Trophoblast cell (in vitro differentiated cells and primary cell): ENCODE data around the gene URI1.
"Not testable (repeated sequence)": the region's sequence is repeated elsewhere in the genome, so short reads cannot be mapped to it uniquely, and the experiment has no call there.

Experiments used
- DNase-seq, 2 donors: peaks; one replicate each; pipeline ENCODE4 v3.0.0-alpha.2; 2016
- H2AFZ ChIP-seq: 2 replicates; pipeline ENCODE4 v1.6.1; 2013; ENCODE audit warnings: low read length, moderate library complexity, mild to moderate bottlenecking; ENCODE audit not compliant: insufficient read depth, poor library complexity
- H2AK5ac ChIP-seq: 2 replicates; pipeline ENCODE4 v1.6.1; 2013; ENCODE audit warnings: mild to moderate bottlenecking, low read length
- H2BK120ac ChIP-seq: 2 replicates; pipeline ENCODE4 v1.6.1; 2013; ENCODE audit warnings: low read length, mild to moderate bottlenecking, moderate library complexity; ENCODE audit not compliant: insufficient read depth, poor library complexity
- H2BK12ac ChIP-seq: 2 replicates; pipeline ENCODE4 v1.6.1; 2013; ENCODE audit warnings: mild to moderate bottlenecking, low read length, moderate library complexity
- H2BK5ac ChIP-seq: 2 replicates; pipeline ENCODE4 v1.6.1; 2013; ENCODE audit warnings: low read length, low read depth, moderate library complexity, mild to moderate bottlenecking; ENCODE audit not compliant: poor library complexity
- H3K14ac ChIP-seq: 2 replicates; pipeline ENCODE4 v1.6.1; 2013; ENCODE audit warnings: mild to moderate bottlenecking, low read length
- H3K18ac ChIP-seq: 2 replicates; pipeline ENCODE4 v1.6.1; 2013; ENCODE audit warnings: mild to moderate bottlenecking, low read length
- H3K23ac ChIP-seq: 2 replicates; pipeline ENCODE4 v1.6.1; 2013; ENCODE audit warnings: low read length
- H3K27ac ChIP-seq: 2 replicates; pipeline ENCODE4 v1.5.1; 2013; ENCODE audit warnings: low read depth, mild to moderate bottlenecking, inconsistent platforms, low read length, moderate library complexity
- H3K27me3 ChIP-seq: 2 replicates; pipeline ENCODE4 v1.6.1; 2013; ENCODE audit warnings: inconsistent platforms, mild to moderate bottlenecking, low read length, moderate library complexity; ENCODE audit not compliant: insufficient read depth
- H3K36me3 ChIP-seq, 2 experiments: 1 replicate in 1 of 2; 2 replicates in 1 of 2; pipeline ENCODE4 v1.6.1; 2013; ENCODE audit warnings: low read length in 2 of 2, mild to moderate bottlenecking in 2 of 2, moderate library complexity in 1 of 2; ENCODE audit not compliant: insufficient read depth in 2 of 2, control insufficient read depth in 1 of 2
- H3K4ac ChIP-seq: 2 replicates; pipeline ENCODE4 v1.6.1; 2013; ENCODE audit warnings: low read depth, mild to moderate bottlenecking, low read length, moderate library complexity
- H3K4me1 ChIP-seq, 2 experiments: 1 replicate in 1 of 2; 2 replicates in 1 of 2; pipeline ENCODE4 v1.6.1; 2013; ENCODE audit warnings: low read length in 2 of 2, mild to moderate bottlenecking in 2 of 2, moderate library complexity in 1 of 2; ENCODE audit not compliant: insufficient read depth in 2 of 2, control insufficient read depth in 1 of 2
- H3K4me2 ChIP-seq: 2 replicates; pipeline ENCODE4 v1.6.1; 2013; ENCODE audit warnings: inconsistent platforms, mild to moderate bottlenecking, low read length, moderate library complexity
- H3K4me3 ChIP-seq: 2 replicates; pipeline ENCODE4 v1.5.1; 2013; ENCODE audit warnings: mild to moderate bottlenecking, low read depth, low read length, inconsistent platforms
- H3K79me1 ChIP-seq: one replicate; pipeline ENCODE4 v1.6.1; 2013; ENCODE audit warnings: low read length
- H3K79me2 ChIP-seq: 2 replicates; pipeline ENCODE4 v1.6.1; 2013; ENCODE audit warnings: low read length, mild to moderate bottlenecking; ENCODE audit not compliant: control insufficient read depth, insufficient read depth, poor library complexity
- H3K9ac ChIP-seq: 2 replicates; pipeline ENCODE4 v1.6.1; 2013; ENCODE audit warnings: mild to moderate bottlenecking, low read length
- H3K9me3 ChIP-seq: 2 replicates; pipeline ENCODE4 v1.6.1; 2013; ENCODE audit warnings: low read depth, mild to moderate bottlenecking, control low read depth, inconsistent platforms, low read length; ENCODE audit not compliant: insufficient read depth
- H4K12ac ChIP-seq: 2 replicates; pipeline ENCODE4 v1.6.1; 2013; ENCODE audit warnings: low read depth, mild to moderate bottlenecking, low read length, moderate library complexity
- H4K8ac ChIP-seq: 2 replicates; pipeline ENCODE4 v1.6.1; 2013; ENCODE audit warnings: low read depth, mild to moderate bottlenecking, low read length, moderate library complexity
- H4K91ac ChIP-seq: one replicate; pipeline ENCODE4 v1.6.1; 2013; ENCODE audit warnings: low read depth, mild to moderate bottlenecking, low read length, moderate library complexity
- WGBS: extraction: QIAGEN DNeasy Blood & Tissue Kit; methylation state at CpG from one replicate; pipeline ENCODE4 v1.1.7; 2013; ENCODE audit warnings: missing lambda C conversion rate; ENCODE audit not compliant: insufficient read length, insufficient coverage; ENCODE audit errors: extremely low coverage; 5-methylcytosine and 5-hydroxymethylcytosine counted together

The URI1 gene

GRCh38 chr19:29948759-29949470 lies 6.9 kb downstream of the URI1 start:
- H2BK5ac ChIP-seq, H3K79me1 ChIP-seq, H4K91ac ChIP-seq, H4K8ac ChIP-seq, H3K14ac ChIP-seq, H3K4me1 ChIP-seq, H3K9me3 ChIP-seq, H2BK12ac ChIP-seq, H2AK5ac ChIP-seq, DNase-seq, H3K36me3 ChIP-seq, H3K79me2 ChIP-seq, H2AFZ ChIP-seq, H3K4me2 ChIP-seq, H3K4ac ChIP-seq, H2BK120ac ChIP-seq, H3K27me3 ChIP-seq, H3K23ac ChIP-seq, H3K4me3 ChIP-seq, H4K12ac ChIP-seq, H3K9ac ChIP-seq, H3K18ac ChIP-seq, H3K27ac ChIP-seq: not testable (repeated sequence)
- WGBS, result no CpG with 5 or more reads among the region's 57 CpGs

- no peak overlapping the region for H4K8ac ChIP-seq
- no peak for DNase-seq
- no CpG with 5 or more reads among the region's 1 CpG for WGBS
- no peak overlapping the region for H2BK120ac ChIP-seq
- no peaks in the 10 kb centered on the region for H3K79me1 ChIP-seq
- H3K18ac ChIP-seq, result no peak overlapping the region
- H2AK5ac ChIP-seq, result no peak overlapping the region
- H3K4me2 ChIP-seq, result no peak overlapping the region
- H3K27ac ChIP-seq, result no peak overlapping the region
- H3K9ac ChIP-seq, result no peak overlapping the region
- H3K36me3 ChIP-seq, result no peaks in the 10 kb centered on the region
- no peak overlapping the region for H3K4ac ChIP-seq
- H2BK5ac ChIP-seq, result no peak overlapping the region
- H2BK12ac ChIP-seq, result no peak overlapping the region
- H3K14ac ChIP-seq, result no peak overlapping the region
- H3K9me3 ChIP-seq, result no peaks in the 10 kb centered on the region
- no peak overlapping the region for H2AFZ ChIP-seq
- H3K23ac ChIP-seq, result no peak overlapping the region
- no peaks in the 10 kb centered on the region for H3K79me2 ChIP-seq
- H3K4me1 ChIP-seq, result no peaks in the 10 kb centered on the region
- H3K4me3 ChIP-seq, result no peak overlapping the region
- H3K27me3 ChIP-seq, result no peaks in the 10 kb centered on the region
- no peak overlapping the region for H4K12ac ChIP-seq
- no peak overlapping the region for H4K91ac ChIP-seq
Measured at GRCh38 chr19:29952177-29952576, 10.1 kb downstream of the URI1 start.

GRCh38 chr19:29952646-29953045 lies 10.6 kb downstream of the URI1 start:
- no peaks in the 10 kb centered on the region for H3K4me1 ChIP-seq
- no peak overlapping the region for H2AFZ ChIP-seq
- H3K4ac ChIP-seq, result no peak overlapping the region
- no peaks in the 10 kb centered on the region for H3K79me1 ChIP-seq
- WGBS, result no CpG with 5 or more reads among the region's 4 CpGs
- H3K9ac ChIP-seq, result no peak overlapping the region
- H4K8ac ChIP-seq, result no peak overlapping the region
- no peak overlapping the region for H3K18ac ChIP-seq
- H2BK120ac ChIP-seq, result no peak overlapping the region
- H3K4me2 ChIP-seq, result no peak overlapping the region
- no peaks in the 10 kb centered on the region for H3K9me3 ChIP-seq
- H4K12ac ChIP-seq, result no peak overlapping the region
- no peak overlapping the region for H3K27ac ChIP-seq
- no peak overlapping the region for H3K14ac ChIP-seq
- H2BK5ac ChIP-seq, result no peak overlapping the region
- no peak overlapping the region for H3K23ac ChIP-seq
- no peaks in the 10 kb centered on the region for H3K27me3 ChIP-seq
- H3K4me3 ChIP-seq, result no peak overlapping the region
- H2AK5ac ChIP-seq, result no peak overlapping the region
- no peak overlapping the region for H2BK12ac ChIP-seq
- H3K36me3 ChIP-seq, result no peaks in the 10 kb centered on the region
- no peaks in the 10 kb centered on the region for H3K79me2 ChIP-seq
- DNase-seq, result no peak
- no peak overlapping the region for H4K91ac ChIP-seq

GRCh38 chr19:29953352-29954247 lies 11.6 kb downstream of the URI1 start:
- no peak for DNase-seq
- H3K27ac ChIP-seq, result no peak overlapping the region
- H3K36me3 ChIP-seq, result no peaks in the 10 kb centered on the region
- no peaks in the 10 kb centered on the region for H3K79me2 ChIP-seq
- H4K91ac ChIP-seq, result no peak overlapping the region
- H3K79me1 ChIP-seq, result no peaks in the 10 kb centered on the region
- no peaks in the 10 kb centered on the region for H3K9me3 ChIP-seq
- no peak overlapping the region for H3K23ac ChIP-seq
- H2AK5ac ChIP-seq, result no peak overlapping the region
- H3K4me1 ChIP-seq, result no peaks in the 10 kb centered on the region
- H2BK12ac ChIP-seq, result no peak overlapping the region
- H3K18ac ChIP-seq, result no peak overlapping the region
- H3K9ac ChIP-seq, result no peak overlapping the region
- no peak overlapping the region for H4K12ac ChIP-seq
- no peak overlapping the region for H3K4me3 ChIP-seq
- no peaks in the 10 kb centered on the region for H3K27me3 ChIP-seq
- no peak overlapping the region for H3K14ac ChIP-seq
- no peak overlapping the region for H3K4ac ChIP-seq
- no CpG with 5 or more reads among the region's 2 CpGs for WGBS
- H4K8ac ChIP-seq, result no peak overlapping the region
- H2AFZ ChIP-seq, result no peak overlapping the region
- H2BK120ac ChIP-seq, result no peak overlapping the region
- H3K4me2 ChIP-seq, result no peak overlapping the region
- H2BK5ac ChIP-seq, result no peak overlapping the region
